Erythroblast (primary cell): ENCODE results near the gene SEMA7A.

Experiments used
- DNase-seq, 2 experiments: peaks; one replicate each; lab custom pipeline; 2025; lab: John Stamatoyannopoulos, UW
- GATA1 ChIP-seq: IDR thresholded peaks from 2 replicates; pipeline ENCODE4 v1.6.1; 2011; ENCODE audit warnings: low read depth, mild to moderate bottlenecking, control low read depth, low read length, moderate library complexity
- POLR2A ChIP-seq: IDR thresholded peaks from 2 replicates; pipeline ENCODE4 v1.6.1; 2011; ENCODE audit warnings: mild to moderate bottlenecking, low read length

SEMA7A gene

DNA sequence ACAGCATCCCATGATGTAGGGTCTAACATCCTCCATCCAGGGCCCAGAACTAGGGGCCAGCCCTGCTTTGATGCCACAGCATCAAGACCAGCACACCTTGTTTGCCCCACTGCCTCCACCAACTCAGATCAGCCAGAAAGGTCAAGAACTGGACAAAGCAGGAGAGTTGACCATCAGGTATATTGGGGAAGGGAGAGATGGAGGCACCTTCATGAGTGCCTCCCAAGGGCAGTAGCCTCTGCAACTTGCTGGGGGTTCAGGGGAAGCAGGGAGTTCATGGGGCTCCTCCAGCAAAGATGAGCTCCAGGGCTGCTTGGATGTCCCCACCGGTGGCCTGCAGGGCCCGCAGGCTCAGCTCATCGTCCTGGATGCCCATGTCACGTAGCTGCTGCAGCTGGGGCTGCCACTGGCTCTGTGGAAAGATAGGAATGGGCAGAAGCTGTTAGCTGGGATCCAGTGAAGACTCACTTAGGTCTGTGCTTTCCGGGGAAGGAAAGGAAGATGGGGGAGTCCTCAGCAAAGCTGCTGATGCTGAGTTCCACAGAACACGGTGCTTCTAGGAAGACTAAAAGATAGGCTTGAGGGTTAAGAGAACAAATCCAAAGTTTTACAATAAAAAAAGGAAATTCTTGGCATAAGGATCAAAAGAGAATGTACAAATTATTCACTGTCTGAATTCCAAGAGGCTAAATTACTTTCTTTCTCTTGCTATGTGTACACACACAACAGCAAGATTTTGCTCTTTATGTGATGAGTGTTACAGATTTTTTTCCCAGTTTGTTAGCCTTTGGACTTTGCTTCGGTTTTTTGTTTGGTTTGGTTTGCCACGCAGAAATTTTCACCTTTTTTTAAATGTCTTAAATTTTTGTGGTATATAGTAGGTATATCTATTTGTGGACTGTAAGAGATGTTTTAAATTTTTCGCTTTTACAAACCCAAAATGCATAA, 12.3 kb upstream of the SEMA7A start:
- TF ChIP-seq GATA1 = no peak
- TF ChIP-seq POLR2A = no peak
- DNase-seq = no peak

DNA sequence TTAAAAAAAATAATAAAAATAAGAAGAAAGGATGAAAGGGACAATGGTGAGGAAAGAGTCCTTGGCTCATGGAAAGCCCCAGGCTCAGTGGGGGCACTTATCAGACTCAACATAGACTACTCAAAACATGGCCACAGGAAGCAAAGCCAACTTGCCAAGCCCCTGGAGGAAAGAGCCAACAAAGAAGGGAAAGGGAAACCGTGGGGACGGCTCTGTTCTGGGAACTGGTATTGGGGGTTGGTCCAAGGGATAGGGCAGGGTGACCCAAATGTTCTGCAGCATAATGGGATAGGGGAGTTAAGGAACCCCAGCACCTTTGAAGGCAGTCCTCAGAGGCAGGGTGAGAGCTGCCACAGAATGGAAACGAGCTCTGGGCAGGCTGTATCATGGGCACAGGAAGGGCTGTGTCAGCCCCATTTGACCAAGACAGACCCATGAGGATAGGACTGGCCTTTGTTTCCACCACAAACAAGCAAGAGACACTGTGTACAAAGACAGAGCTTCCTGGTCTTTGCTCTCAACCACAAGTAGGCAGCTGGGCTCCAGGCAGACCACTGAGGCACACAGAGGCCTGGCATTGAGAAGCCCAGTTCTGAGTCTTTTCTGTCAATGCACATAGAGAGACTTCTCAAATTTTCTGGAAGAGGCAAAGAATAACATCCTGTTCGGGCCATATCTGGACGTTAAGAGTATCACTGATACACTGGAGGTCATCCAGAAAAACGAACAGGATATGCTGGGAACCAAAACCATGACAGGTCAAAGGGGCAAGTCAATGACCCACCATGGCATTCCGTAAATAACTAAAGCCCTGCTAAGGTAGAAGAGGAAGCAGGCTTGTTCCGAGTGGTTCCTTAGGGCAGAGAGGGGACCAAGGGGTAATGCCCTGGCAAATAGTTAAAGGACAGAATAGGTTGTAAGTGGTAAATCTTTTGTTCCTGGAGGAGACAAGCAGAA, 10.6 kb upstream of the SEMA7A start:
- no peak for DNase-seq

DNA sequence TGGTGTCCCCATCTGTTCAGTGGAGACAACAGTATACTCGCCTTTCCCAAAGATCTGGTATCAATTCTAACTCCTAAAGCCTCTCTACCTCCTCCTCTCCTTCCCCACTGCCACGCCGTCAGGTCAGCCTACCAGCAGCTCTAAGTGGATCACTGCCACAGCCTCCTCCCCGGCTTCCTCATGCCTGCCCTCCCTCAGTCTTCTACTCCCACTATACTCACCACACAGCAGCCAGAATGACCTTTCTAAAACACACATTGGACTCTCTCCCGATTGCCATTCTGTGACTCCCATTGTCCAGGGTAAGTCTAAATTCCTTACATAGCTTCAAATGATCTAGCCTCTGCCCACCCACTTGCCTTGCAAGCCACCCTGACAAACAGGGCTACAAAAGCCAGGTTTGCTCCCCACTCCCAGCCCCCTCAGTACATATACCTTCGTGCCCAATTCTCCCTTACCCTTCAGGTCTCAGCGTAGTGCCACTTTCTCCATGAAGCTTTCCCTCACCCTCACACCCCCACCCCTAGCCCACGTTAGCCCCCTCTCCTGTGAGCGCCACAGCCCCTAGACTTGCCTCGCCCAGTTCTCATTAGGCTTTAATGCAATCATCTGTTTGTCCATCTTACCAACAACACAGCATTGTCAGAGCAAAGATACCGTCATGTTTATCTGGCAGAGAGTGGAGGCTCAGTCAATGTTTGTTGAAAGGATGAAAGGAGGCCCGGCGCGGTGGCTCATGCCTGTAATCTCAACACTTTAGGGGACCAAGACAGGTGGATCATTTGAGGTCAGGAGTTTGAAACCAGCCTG, 9.5 kb upstream of the SEMA7A start:
- no peak for DNase-seq
- TF ChIP-seq POLR2A = no peak
- TF ChIP-seq GATA1 = no peak

More for the DNA sequence above, 10.6 kb upstream of the SEMA7A start:
- TF ChIP-seq GATA1 = no peak
- TF ChIP-seq POLR2A = no peak

DNA sequence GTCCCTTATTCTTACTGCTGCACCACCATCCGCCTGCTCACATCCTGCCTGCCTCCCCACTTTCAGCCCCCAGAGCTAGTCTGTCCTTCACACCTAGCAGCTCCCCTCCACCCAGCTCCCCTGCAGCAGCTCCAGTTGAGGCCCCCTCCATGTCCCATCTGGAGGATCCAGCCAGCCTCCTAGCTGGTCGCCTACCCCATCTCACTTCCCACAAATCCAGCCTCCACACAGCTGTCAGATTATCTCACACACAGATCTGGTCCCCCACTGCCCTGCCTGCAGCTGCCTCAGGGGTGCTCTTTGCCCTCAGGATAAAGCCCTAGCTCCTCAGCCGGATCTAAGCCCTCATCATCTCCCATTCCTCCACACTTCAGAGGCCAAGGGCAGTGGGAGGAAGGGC, 8.8 kb upstream of the SEMA7A start:
- TF ChIP-seq GATA1 (no peak), POLR2A (no peak)
- no peak for DNase-seq

DNA sequence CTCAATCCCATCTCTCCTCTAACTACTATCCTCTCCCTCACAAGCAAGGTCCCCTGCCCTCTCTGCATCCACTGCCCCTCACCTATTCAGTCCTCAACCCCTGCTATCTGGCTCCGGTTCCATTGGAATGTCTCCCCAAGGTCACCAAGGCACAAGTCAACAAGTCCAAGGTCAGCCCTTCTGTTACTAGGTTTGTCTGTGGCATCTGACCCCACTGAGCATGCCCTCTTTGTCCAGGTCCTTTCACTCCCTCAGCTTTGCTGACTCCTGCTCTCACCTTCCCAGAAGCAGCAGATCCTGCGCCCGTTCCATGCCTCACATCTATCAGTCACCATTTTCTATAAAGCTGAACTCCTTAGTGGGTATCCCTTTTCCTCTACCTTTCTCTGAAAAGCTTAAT, 8.3 kb upstream of the SEMA7A start:
- TF ChIP-seq GATA1 (no peak), POLR2A (no peak)

DNA sequence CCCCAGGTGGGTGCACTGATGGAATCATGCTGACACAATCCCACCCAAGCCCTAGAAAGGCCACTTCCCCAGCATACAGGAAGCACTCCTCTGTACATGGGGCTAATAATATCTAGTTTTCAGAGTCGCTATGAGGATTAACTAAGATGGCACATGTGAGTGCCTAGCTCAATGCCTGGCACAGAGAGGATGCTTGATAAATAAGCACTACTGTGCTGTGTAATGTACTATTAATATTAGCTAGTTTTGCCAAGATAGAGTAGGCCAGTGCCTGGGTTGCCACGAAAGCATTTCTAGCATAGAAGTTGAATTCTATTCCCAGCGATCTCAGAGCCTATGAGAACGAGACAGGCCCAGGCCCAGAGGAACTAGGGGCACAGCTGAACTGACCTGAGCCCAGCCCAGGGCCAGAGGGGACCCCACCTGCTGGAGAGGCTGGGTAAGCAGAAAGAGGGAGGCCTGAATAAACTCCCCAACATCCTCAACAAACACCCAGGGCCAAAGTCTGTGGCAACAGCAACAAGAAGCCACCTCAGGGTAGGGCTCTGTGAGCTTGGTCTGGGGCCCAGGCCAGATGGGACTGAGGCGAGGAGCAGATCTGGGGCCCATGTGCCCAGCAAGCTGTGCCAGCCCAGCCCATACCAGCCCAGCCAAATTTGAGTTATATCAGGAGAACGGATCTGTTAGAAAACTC, 7.6 kb upstream of the SEMA7A start:
- DNase-seq = no peak
- TF ChIP-seq GATA1 (no peak), POLR2A (no peak)

More for the DNA sequence above, 8.3 kb upstream of the SEMA7A start:
- DNase-seq = no peak

DNA sequence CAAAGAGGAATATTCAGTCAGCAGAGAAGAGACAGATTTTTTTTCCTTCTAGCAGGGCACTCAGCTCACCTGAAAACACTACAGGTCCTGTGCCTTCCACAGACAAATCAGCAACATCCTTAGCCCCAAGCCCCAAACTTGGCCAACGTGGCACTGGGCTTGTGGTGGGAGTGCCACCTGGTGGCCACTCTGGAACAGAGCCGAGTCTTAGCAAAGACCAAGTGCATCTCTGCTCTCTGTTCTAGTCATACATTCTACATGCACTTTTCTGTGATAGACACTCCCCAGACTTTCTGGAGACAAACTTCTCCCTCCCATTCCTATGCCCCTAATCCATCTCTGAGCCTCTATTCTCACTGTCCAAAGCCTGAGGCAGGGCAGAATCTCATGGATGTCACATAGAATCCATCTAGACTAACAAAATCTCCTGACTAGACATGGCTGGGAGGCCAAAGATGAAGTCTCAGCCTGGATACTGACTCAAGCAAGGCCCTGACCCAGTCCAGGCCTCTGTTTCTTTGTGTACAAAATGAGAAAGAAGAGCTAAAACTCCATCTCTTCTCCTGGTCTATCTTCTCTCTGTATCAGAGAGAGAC, 5.1 kb upstream of the SEMA7A start:
- peak; percentile 83 to 90 for DNase-seq
- no peak for TF ChIP-seq GATA1
- no peak for TF ChIP-seq POLR2A

DNA sequence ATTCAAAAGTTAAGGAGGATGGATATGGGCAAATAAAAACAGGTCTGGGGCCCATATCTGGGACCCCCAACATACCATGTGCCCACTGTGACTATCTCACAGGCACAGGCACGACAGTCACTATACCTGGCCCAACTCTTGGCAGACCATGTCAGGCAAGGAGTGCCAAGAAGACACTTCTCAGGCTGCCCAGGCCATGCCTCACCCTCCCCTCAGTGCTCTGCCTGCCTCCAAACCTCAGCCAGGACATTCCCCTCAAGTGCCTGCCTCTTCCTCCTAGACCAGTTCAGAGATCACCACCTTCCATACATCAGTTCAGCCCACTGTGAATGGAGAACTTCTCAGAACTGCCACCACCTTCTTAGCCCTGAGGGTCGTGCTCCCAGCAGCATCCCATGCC, 4.4 kb upstream of the SEMA7A start:
- no peak for DNase-seq
- TF ChIP-seq POLR2A = no peak
- TF ChIP-seq GATA1 = no peak

DNA sequence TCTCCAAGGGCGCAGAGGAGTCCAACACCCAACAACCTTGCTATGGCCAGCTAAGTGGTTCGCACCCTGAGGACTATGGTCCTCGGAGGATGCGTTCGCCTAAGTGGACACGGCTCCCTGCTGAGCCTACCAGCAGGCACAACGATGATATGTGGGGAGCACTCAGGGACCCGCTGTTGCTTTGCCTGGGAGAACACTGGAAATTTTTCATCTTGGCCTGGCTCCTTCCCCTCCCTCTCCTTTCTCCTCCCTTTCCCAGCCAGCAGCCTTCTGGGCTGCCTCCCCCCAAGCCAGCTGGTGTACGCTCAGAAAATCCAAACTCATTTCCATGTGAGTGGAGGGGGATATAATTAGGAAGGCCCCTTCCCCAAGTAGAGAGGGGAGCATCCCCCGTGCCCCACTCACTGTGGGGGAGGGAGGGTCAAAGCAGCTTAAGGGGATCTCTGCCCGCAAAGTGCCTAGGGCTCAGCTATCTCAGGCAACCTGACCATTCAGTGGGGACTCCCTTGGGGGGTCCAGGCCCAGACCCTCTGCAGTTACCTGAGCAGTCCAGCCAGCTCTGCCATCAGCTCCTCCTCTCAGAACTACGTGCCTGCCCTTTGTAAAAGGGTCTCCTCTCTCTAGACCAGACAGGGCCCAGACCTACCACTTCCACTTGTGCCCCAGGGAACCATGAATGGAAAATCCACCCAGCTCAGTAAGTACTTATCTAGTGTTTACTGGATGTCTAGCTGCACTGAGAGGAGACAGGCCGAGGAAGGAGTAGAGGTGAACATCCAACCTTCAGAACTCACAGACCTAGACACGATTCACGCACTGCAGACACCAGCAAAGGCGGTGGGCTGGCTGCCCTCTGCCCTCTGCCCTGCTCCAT, 742 bp upstream of the SEMA7A start:
- DNase-seq = peak; percentile 33 to 45
- no peak for TF ChIP-seq GATA1
- TF ChIP-seq POLR2A = peak; percentile 54

DNA sequence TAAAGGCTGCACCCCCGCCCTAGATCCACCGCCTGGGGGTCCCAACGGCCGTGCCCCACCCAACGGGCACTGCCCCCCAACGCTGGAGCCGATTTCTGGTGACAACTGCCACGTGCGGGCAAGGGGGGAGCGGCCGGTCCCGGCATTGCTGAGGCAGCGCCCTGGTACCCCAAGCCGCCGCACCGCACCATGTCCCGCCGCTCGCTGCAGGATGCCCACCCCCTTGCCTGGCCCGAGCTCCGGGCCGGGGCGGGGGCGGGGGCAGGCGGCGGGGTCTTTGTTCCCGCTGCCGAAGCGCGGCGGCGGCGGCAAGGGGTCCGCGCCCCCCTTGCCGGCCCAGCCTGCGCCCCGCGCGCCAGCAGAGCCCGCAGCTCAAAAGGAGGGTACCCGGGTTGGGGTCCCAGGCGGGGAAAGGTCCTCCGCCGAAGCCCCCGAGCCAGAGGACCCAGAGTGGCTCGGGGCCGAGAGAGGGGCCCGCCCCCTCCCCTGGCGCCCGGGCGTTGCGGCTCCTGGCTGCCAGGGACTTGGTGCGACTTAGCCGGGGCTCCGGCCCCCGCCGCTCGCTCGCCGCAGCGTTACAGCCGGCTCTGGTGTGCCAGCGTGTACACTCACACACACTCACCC, 678 bp downstream of the SEMA7A start:
- no peak for TF ChIP-seq POLR2A
- TF ChIP-seq GATA1 = no peak
- DNase-seq = peak; percentile 31 to 51

DNA sequence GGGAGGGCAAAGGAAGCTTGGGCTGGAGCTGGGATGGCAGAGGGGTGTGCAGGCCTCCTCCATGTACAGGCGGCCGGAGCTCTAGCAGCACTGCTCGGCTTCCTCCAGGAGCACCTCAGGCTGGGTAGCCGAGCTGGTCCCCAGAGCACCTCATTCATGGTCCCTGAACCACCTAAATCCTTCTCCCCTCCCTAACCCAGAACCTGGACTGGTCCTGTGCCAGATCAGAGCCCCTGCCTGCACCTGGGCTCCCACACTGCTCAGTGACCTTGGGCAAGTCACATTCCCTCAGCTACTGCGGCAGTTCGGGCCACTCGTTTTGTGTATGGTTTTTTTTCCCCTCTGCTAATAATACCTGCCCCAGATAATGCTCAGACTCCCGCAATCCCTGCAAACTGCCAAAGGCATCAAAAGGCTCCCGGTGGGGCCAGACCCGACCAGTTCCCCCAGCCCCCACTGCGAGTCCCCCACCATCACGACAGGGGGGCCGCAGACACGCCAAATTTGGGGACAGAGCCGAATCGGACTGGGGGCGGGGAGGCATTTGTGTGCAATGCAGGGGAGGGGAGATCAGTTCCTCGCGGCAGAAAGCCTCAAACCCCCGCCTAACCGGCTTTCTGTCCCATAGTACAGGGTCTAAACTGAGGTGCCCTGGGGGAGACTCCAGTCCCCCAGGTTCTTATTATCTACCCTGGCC, 1.3 kb downstream of the SEMA7A start:
- TF ChIP-seq GATA1 (no peak), POLR2A (peak; percentile 25)
- DNase-seq = peak in 1 of 2 experiments; percentile 54
